WTC11 (cell line): ENCODE data around the gene EFEMP2. TPM values are rescaled to one million over a fixed set of nuclear protein-coding genes. Genes with fewer than 3 reads are reported as not detected.

Experiments used
- ATAC-seq: fragments of 200-7000 bp; cut with Tn5 transposase; 2 replicates; pipeline ENCODE4 v1.10.0; 2021; ENCODE audit warnings: mild to moderate bottlenecking, moderate library complexity
- CTCF ChIA-PET: fragments of 300-600 bp; sonication (Branson Sonifier 250); formaldehyde crosslinking; loops from one replicate; lab custom pipeline; 2021; ENCODE audit warnings: antibody characterized with exemption; lab: Charles Lee
- POLR2A ChIA-PET: fragments of 350-600 bp; sonication (Branson Sonifier 250); formaldehyde crosslinking; loops from one replicate; lab custom pipeline; 2021; ENCODE audit warnings: antibody characterized with exemption; lab: Charles Lee
- DNase-seq: peaks from one replicate; pipeline ENCODE4 v3.0.0; 2021; ENCODE audit warnings: low spot score
- H3K27ac Mint-ChIP-seq: 2 replicates; pipeline ENCODE4 v1.8.0; 2021; ENCODE audit warnings: mixed read lengths
- H3K27me3 Mint-ChIP-seq: 2 replicates; pipeline ENCODE4 v1.8.0; 2021; ENCODE audit warnings: low read depth, mild to moderate bottlenecking, moderate library complexity, mixed read lengths
- H3K36me3 Mint-ChIP-seq: 2 replicates; pipeline ENCODE4 v1.8.0; 2021; ENCODE audit warnings: mixed read lengths
- H3K4me1 Mint-ChIP-seq: 2 replicates; pipeline ENCODE4 v1.8.0; 2022; ENCODE audit warnings: mixed read lengths
- H3K4me3 Mint-ChIP-seq: 2 replicates; pipeline ENCODE4 v1.8.0; 2021; ENCODE audit warnings: mild to moderate bottlenecking, moderate library complexity, mixed read lengths
- H3K9me3 Mint-ChIP-seq: 2 replicates; pipeline ENCODE4 v1.8.0; 2021; ENCODE audit warnings: mixed read lengths
- CBFB ChIP-seq: sonication (generic); formaldehyde crosslinking; IDR thresholded peaks from 2 replicates; pipeline ENCODE4 v1.8.1; 2022; ENCODE audit warnings: mild to moderate bottlenecking, low read depth, missing genetic modification reagents
- ESRRA ChIP-seq: sonication (generic); formaldehyde crosslinking; IDR thresholded peaks from 2 replicates; pipeline ENCODE4 v1.8.1; 2022; ENCODE audit warnings: mild to moderate bottlenecking, missing genetic modification reagents, borderline replicate concordance
- ETV6 ChIP-seq: sonication (generic); formaldehyde crosslinking; IDR thresholded peaks from 2 replicates; pipeline ENCODE4 v1.8.1; 2022; ENCODE audit warnings: mild to moderate bottlenecking, missing genetic modification reagents
- HMGA2 ChIP-seq: fragments of 250-450 bp; sonication (Bioruptor Pico); IDR thresholded peaks from 2 replicates; pipeline ENCODE4 v1.4.0; 2021; ENCODE audit warnings: mild to moderate bottlenecking, moderate library complexity
- JUN ChIP-seq: sonication (generic); formaldehyde crosslinking; IDR thresholded peaks from 2 replicates; pipeline ENCODE4 v1.8.0; 2023; ENCODE audit warnings: mild to moderate bottlenecking, missing genetic modification reagents
- KAT7 ChIP-seq: sonication (generic); formaldehyde crosslinking; IDR thresholded peaks from 2 replicates; pipeline ENCODE4 v1.8.1; 2023; ENCODE audit warnings: missing genetic modification reagents, mild to moderate bottlenecking, borderline replicate concordance
- MXD4 ChIP-seq: fragments of 250-450 bp; sonication (Bioruptor Pico); IDR thresholded peaks from 2 replicates; pipeline ENCODE4 v1.8.0; 2021; ENCODE audit warnings: mild to moderate bottlenecking, moderate library complexity, borderline replicate concordance
- NFATC4 ChIP-seq: fragments of 250-450 bp; sonication (Bioruptor Pico); IDR thresholded peaks from 2 replicates; pipeline ENCODE4 v1.9.0; 2021; ENCODE audit warnings: mild to moderate bottlenecking
- NFE2L1 ChIP-seq: sonication (generic); formaldehyde crosslinking; IDR thresholded peaks from 2 replicates; pipeline ENCODE4 v1.8.1; 2023; ENCODE audit warnings: missing genetic modification reagents
- PRRX2 ChIP-seq: fragments of 250-450 bp; sonication (Bioruptor Pico); IDR thresholded peaks from 2 replicates; pipeline ENCODE4 v1.8.0; 2021; ENCODE audit warnings: mild to moderate bottlenecking
- RELA ChIP-seq: sonication (generic); formaldehyde crosslinking; IDR thresholded peaks from 2 replicates; pipeline ENCODE4 v1.8.1; 2022; ENCODE audit warnings: missing genetic modification reagents, mild to moderate bottlenecking, borderline replicate concordance
- RORB ChIP-seq: fragments of 250-450 bp; sonication (Bioruptor Pico); IDR thresholded peaks from 2 replicates; pipeline ENCODE4 v1.9.0; 2021; ENCODE audit warnings: mild to moderate bottlenecking
- SMAD3 ChIP-seq: sonication (generic); formaldehyde crosslinking; IDR thresholded peaks from 2 replicates; pipeline ENCODE4 v1.8.0; 2022; ENCODE audit warnings: missing genetic modification reagents, mild to moderate bottlenecking, borderline replicate concordance
- SMAD4 ChIP-seq: sonication (generic); formaldehyde crosslinking; IDR thresholded peaks from 2 replicates; pipeline ENCODE4 v1.8.0; 2022; ENCODE audit warnings: mild to moderate bottlenecking, missing genetic modification reagents
- SP1 ChIP-seq: sonication (generic); formaldehyde crosslinking; conservative IDR thresholded peaks from 2 replicates; pipeline ENCODE4 v1.8.1; 2022; ENCODE audit warnings: missing genetic modification reagents
- TEAD4 ChIP-seq: sonication (generic); formaldehyde crosslinking; IDR thresholded peaks from 2 replicates; pipeline ENCODE4 v1.8.0; 2022; ENCODE audit warnings: mild to moderate bottlenecking, missing genetic modification reagents
- TP53 ChIP-seq: sonication (generic); formaldehyde crosslinking; IDR thresholded peaks from 2 replicates; pipeline ENCODE4 v1.8.1; 2023; ENCODE audit warnings: mild to moderate bottlenecking, missing genetic modification reagents
- ZNF121 ChIP-seq: sonication (generic); formaldehyde crosslinking; IDR thresholded peaks from 2 replicates; pipeline ENCODE4 v1.8.0; 2023; ENCODE audit warnings: missing genetic modification reagents
- ZNF416 ChIP-seq: fragments of 250-450 bp; sonication (Bioruptor Pico); IDR thresholded peaks from 2 replicates; pipeline ENCODE4 v1.9.0; 2021; ENCODE audit warnings: mild to moderate bottlenecking, inconsistent platforms
- total RNA-seq: library from RNA; stranded (reverse); gene quantifications from 3 replicates; pipeline ENCODE4 v1.2.3, GENCODE V29; 2021
- TF ChIP-seq, protein P1 (sequence below): fragments of 250-450 bp; sonication (Bioruptor Pico); conservative IDR thresholded peaks from 2 replicates; pipeline ENCODE4 v1.9.0; 2021; ENCODE audit warnings: mild to moderate bottlenecking
- TF ChIP-seq, protein P2 (sequence below): sonication (generic); formaldehyde crosslinking; IDR thresholded peaks from 2 replicates; pipeline ENCODE4 v1.8.1; 2022; ENCODE audit warnings: low read depth, mild to moderate bottlenecking, moderate library complexity, missing genetic modification reagents, borderline replicate concordance
- TF ChIP-seq, protein P3 (sequence below): fragments of 250-450 bp; sonication (Bioruptor Pico); IDR thresholded peaks from 2 replicates; pipeline ENCODE4 v1.9.0; 2021; ENCODE audit warnings: mild to moderate bottlenecking

The EFEMP2 gene
- total RNA-seq, 1 experiment from 2014 or later = 14.2 TPM

GRCh38 chr11:65852508-65853245 lies 19.9 kb downstream of the EFEMP2 start:
- no peak overlapping the region for H3K27ac Mint-ChIP-seq
- H3K9me3 Mint-ChIP-seq = peaks cover 6% of the 10 kb centered on the region; the same call in 1 of the 2 replicates
- ATAC-seq (no peak), DNase-seq (no peak)
- ChIA-PET CTCF (interaction anchor here (0.9 to 6.3 kb wide), 20 partner anchors 8 to 214 kb away, joined by 3 to 134 read pairs (median 4); partner anchors contain the start of genes AP5B1, CCDC85B, CST6 and FIBP), POLR2A (interaction anchor here (0.5 to 3.5 kb wide), 9 partner anchors 8 to 200 kb away, joined by 3 to 38 read pairs (median 4); partner anchors contain the start of genes FIBP, MUS81, RNASEH2C and SNX32)
- peaks cover 24% of the 10 kb centered on the region for H3K4me1 Mint-ChIP-seq
- H3K27me3 Mint-ChIP-seq = peaks cover 8% of the 10 kb centered on the region
- TF ChIP-seq TP53 (CRISPR knock-in tag) (no peak), SMAD3 (CRISPR knock-in tag) (no peak), HMGA2 (CRISPR knock-in tag) (no peak), RELA (CRISPR knock-in tag) (0 out of 2 replicates have a peak, but pooled peaks have one; percentile 25), ZNF121 (CRISPR knock-in tag) (no peak), JUN (CRISPR knock-in tag) (no peak), TEAD4 (CRISPR knock-in tag) (no peak), ETV6 (CRISPR knock-in tag) (no peak), MXD4 (no peak), RORB (CRISPR knock-in tag) (no peak), CBFB (CRISPR knock-in tag) (no peak), SMAD4 (CRISPR knock-in tag) (no peak), KAT7 (CRISPR knock-in tag) (no peak), PRRX2 (CRISPR knock-in tag) (peak; percentile 47; the same call in 1 of the 2 replicates), ZNF416 (CRISPR knock-in tag) (peak; percentile 80), NFE2L1 (CRISPR knock-in tag) (no peak), ESRRA (no peak), NFATC4 (CRISPR knock-in tag) (peak; percentile 63; the same call in 1 of the 2 replicates), SP1 (CRISPR knock-in tag) (no peak)
- TF ChIP-seq, protein P1, sequence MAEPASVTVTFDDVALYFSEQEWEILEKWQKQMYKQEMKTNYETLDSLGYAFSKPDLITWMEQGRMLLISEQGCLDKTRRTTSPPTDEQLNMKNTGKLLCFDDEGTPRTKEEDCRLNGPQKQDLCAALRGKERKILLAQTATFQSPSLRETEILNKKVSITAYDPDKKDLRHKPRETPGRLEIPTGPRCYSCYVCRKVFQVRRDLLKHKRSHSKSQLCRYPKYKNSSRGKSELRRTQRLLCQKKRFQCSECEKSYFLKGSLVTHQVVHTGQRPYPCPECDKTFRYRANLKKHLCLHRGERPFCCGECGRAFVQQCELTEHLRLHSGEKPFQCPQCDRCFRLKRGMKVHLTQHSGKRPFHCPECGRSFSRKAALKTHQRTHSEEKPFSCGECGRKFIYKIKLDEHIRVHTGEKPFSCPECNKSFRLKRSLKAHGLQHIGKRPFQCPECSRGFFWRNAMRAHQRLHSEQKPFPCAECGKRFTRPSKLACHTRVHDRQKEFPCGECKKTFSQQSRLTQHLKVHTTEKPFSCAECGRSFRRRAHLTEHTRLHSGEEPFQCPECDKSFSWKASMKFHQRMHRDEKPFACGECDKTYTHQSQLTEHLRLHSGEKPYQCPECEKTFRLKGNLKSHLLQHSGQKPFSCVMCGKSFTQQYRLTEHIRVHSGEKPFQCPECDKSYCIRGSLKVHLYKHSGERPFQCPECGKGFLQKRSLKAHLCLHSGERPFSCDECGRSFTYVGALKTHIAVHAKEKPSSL (CRISPR knock-in tag) = 0 out of 2 replicates have a peak, but pooled peaks have one; percentile 23
- TF ChIP-seq, protein P2, sequence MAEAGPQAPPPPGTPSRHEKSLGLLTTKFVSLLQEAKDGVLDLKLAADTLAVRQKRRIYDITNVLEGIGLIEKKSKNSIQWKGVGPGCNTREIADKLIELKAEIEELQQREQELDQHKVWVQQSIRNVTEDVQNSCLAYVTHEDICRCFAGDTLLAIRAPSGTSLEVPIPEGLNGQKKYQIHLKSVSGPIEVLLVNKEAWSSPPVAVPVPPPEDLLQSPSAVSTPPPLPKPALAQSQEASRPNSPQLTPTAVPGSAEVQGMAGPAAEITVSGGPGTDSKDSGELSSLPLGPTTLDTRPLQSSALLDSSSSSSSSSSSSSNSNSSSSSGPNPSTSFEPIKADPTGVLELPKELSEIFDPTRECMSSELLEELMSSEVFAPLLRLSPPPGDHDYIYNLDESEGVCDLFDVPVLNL (CRISPR knock-in tag) = no peak
- TF ChIP-seq, protein P3, sequence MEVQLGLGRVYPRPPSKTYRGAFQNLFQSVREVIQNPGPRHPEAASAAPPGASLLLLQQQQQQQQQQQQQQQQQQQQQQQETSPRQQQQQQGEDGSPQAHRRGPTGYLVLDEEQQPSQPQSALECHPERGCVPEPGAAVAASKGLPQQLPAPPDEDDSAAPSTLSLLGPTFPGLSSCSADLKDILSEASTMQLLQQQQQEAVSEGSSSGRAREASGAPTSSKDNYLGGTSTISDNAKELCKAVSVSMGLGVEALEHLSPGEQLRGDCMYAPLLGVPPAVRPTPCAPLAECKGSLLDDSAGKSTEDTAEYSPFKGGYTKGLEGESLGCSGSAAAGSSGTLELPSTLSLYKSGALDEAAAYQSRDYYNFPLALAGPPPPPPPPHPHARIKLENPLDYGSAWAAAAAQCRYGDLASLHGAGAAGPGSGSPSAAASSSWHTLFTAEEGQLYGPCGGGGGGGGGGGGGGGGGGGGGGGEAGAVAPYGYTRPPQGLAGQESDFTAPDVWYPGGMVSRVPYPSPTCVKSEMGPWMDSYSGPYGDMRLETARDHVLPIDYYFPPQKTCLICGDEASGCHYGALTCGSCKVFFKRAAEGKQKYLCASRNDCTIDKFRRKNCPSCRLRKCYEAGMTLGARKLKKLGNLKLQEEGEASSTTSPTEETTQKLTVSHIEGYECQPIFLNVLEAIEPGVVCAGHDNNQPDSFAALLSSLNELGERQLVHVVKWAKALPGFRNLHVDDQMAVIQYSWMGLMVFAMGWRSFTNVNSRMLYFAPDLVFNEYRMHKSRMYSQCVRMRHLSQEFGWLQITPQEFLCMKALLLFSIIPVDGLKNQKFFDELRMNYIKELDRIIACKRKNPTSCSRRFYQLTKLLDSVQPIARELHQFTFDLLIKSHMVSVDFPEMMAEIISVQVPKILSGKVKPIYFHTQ = 0 out of 2 replicates have a peak, but pooled peaks have one; percentile 30
- H3K4me3 Mint-ChIP-seq = no peak overlapping the region
- H3K36me3 Mint-ChIP-seq = peaks cover 53% of the 10 kb centered on the region
